Frontal cortex (tissue), 4 donors: Measurements from ENCODE around the gene GABARAPL2. TPM values are rescaled to one million over a fixed set of nuclear protein-coding genes. Genes with fewer than 3 reads are reported as not detected.

Experiments
- DNase-seq, 2 donors: peaks; one replicate each; pipeline ENCODE4 v3.0.0; 2012; ENCODE audit warnings: low spot score in 2 of 2
- FAIRE-seq: peaks from 2 replicates; lab custom pipeline; 2012; peaks lifted over from hg19 to GRCh38; lab: Jason Lieb, UNC
- total RNA-seq: library from RNA; depleted of rRNA; stranded (reverse); fragments of >200 nt; gene quantifications from one replicate; pipeline ENCODE4 v1.2.3, GENCODE V29; 2014
- donor health status: control.
- donor health status: control.
- donor health status: control.

The GABARAPL2 gene
- total RNA-seq, 1 donor from 2014 or later = 96.6 TPM

GRCh38 chr16:75624921-75625334, 58.7 kb downstream of the GABARAPL2 start:
- no peak for FAIRE-seq
- DNase-seq = no peak

- FAIRE-seq = no peak
- no peak for DNase-seq
Measured at GRCh38 chr16:75626806-75627205, 60.6 kb downstream of the GABARAPL2 start.

Other genes with a start within 250 kb of the GABARAPL2 start
- gene CFDP1, start 132.9 kb upstream of the GABARAPL2 start, total RNA-seq = 60.3 TPM
- gene TMEM170A, start 101.7 kb upstream of the GABARAPL2 start, total RNA-seq = 26.1 TPM
- gene CHST6, start 70.9 kb upstream of the GABARAPL2 start, total RNA-seq = 0.41 TPM
- gene CHST5, start 30.3 kb upstream of the GABARAPL2 start, total RNA-seq = 0.41 TPM
- 14.3 TPM for gene TMEM231, start 10.1 kb upstream of the GABARAPL2 start, total RNA-seq
- 40.4 TPM for gene ADAT1, start 56.9 kb downstream of the GABARAPL2 start, total RNA-seq
- gene KARS1, start 81.3 kb downstream of the GABARAPL2 start, total RNA-seq = 105 TPM
- gene TERF2IP, start 81.4 kb downstream of the GABARAPL2 start, total RNA-seq = 169 TPM
- not detected for gene CPHXL2, start 110.6 kb downstream of the GABARAPL2 start, total RNA-seq
- gene DUXB, start 135.1 kb downstream of the GABARAPL2 start, total RNA-seq = not detected
- not detected for gene CPHXL, start 160.1 kb downstream of the GABARAPL2 start, total RNA-seq